Type B pancreatic cell (in vitro differentiated cells): ENCODE data around the gene SLC7A10. TPM values are rescaled to one million over a fixed set of nuclear protein-coding genes. Genes with fewer than 3 reads are reported as not detected.
"Not testable (repeated sequence)": the region's sequence is repeated elsewhere in the genome, so short reads cannot be mapped to it uniquely, and the experiment has no call there.

Experiments
- DNase-seq: peaks from one replicate; pipeline ENCODE4 v3.0.0; 2021; ENCODE audit warnings: mixed read lengths; ENCODE audit not compliant: unreplicated experiment; ENCODE audit errors: extremely low spot score
- H3K27ac Mint-ChIP-seq: 2 replicates; pipeline ENCODE4 v1.8.0; 2021; ENCODE audit warnings: mild to moderate bottlenecking, mixed read lengths
- H3K27me3 Mint-ChIP-seq: 2 replicates; pipeline ENCODE4 v1.8.0; 2021; ENCODE audit warnings: mixed read lengths
- H3K36me3 Mint-ChIP-seq: 2 replicates; pipeline ENCODE4 v1.8.0; 2021; ENCODE audit warnings: mixed read lengths
- H3K4me1 Mint-ChIP-seq: one replicate; pipeline ENCODE4 v1.8.0; 2021; ENCODE audit warnings: mixed read lengths; ENCODE audit not compliant: unreplicated experiment
- H3K4me3 Mint-ChIP-seq: 2 replicates; pipeline ENCODE4 v1.8.0; 2021; ENCODE audit warnings: mild to moderate bottlenecking, mixed read lengths
- H3K9me3 Mint-ChIP-seq: 2 replicates; pipeline ENCODE4 v1.8.0; 2021; ENCODE audit warnings: mixed read lengths
- total RNA-seq: library from RNA; stranded (reverse); gene quantifications from 2 replicates; pipeline ENCODE4 v1.2.1, GENCODE V29; 2021; ENCODE audit warnings: low replicate concordance
- TF ChIP-seq, protein P1 (sequence below): fragments of 200-600 bp; sonication (generic); conservative IDR thresholded peaks from 2 replicates; pipeline ENCODE4 v1.5.0; 2021; ENCODE audit warnings: antibody characterized with exemption, mild to moderate bottlenecking

SLC7A10 gene
- total RNA-seq, 1 donor from 2014 or later = 0.68 TPM

- H3K4me1 Mint-ChIP-seq = peaks cover 3% of the 10 kb centered on the region
- TF ChIP-seq, protein P1, sequence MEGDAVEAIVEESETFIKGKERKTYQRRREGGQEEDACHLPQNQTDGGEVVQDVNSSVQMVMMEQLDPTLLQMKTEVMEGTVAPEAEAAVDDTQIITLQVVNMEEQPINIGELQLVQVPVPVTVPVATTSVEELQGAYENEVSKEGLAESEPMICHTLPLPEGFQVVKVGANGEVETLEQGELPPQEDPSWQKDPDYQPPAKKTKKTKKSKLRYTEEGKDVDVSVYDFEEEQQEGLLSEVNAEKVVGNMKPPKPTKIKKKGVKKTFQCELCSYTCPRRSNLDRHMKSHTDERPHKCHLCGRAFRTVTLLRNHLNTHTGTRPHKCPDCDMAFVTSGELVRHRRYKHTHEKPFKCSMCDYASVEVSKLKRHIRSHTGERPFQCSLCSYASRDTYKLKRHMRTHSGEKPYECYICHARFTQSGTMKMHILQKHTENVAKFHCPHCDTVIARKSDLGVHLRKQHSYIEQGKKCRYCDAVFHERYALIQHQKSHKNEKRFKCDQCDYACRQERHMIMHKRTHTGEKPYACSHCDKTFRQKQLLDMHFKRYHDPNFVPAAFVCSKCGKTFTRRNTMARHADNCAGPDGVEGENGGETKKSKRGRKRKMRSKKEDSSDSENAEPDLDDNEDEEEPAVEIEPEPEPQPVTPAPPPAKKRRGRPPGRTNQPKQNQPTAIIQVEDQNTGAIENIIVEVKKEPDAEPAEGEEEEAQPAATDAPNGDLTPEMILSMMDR = no peak
- H3K27me3 Mint-ChIP-seq = peaks cover 75% of the 10 kb centered on the region
- H3K4me3 Mint-ChIP-seq = peak overlapping the region; percentile 69
- H3K36me3 Mint-ChIP-seq = peaks cover 6% of the 10 kb centered on the region
- H3K27ac Mint-ChIP-seq = no peak overlapping the region
- H3K9me3 Mint-ChIP-seq = peaks cover 6% of the 10 kb centered on the region
- no peak for DNase-seq
Measured at GRCh38 chr19:33224694-33225457, 774 bp downstream of the SLC7A10 start.

DNA sequence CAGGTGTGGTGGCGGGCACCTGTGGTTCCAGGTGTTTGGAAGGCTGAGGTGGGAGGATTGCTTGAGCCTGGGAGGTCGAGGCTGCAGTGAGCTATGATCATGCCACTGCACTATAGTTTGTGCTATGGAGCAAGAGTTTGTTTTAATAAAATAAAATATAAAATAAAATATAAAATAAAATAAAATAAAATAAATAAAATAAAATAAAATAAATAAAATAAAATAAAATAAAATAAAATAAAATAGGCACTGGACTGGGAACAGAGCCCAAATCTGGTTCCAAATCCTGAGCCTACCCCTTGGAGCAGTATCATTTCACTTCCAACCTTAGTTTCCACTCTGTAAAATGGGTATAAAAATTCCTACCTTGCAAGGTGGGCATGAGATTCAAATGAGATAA, 3.4 kb downstream of the SLC7A10 start:
- H3K36me3 Mint-ChIP-seq, H3K9me3 Mint-ChIP-seq, H3K27ac Mint-ChIP-seq, DNase-seq, H3K4me1 Mint-ChIP-seq, H3K4me3 Mint-ChIP-seq: not testable (repeated sequence)
- peaks cover 57% of the 10 kb centered on the region for H3K27me3 Mint-ChIP-seq

GRCh38 chr19:33221638-33222037, 4.0 kb downstream of the SLC7A10 start:
- H3K4me3 Mint-ChIP-seq = no peak overlapping the region
- no peaks in the 10 kb centered on the region for H3K36me3 Mint-ChIP-seq
- H3K4me1 Mint-ChIP-seq = peaks cover 3% of the 10 kb centered on the region
- no peak for DNase-seq
- H3K9me3 Mint-ChIP-seq = no peaks in the 10 kb centered on the region
- TF ChIP-seq, protein P1 = no peak
- H3K27me3 Mint-ChIP-seq = peaks cover 53% of the 10 kb centered on the region
- H3K27ac Mint-ChIP-seq = no peak overlapping the region

- DNase-seq = no peak
- TF ChIP-seq, protein P1 = no peak
- H3K36me3 Mint-ChIP-seq = no peaks in the 10 kb centered on the region
- H3K4me1 Mint-ChIP-seq = peaks cover 3% of the 10 kb centered on the region
- H3K27me3 Mint-ChIP-seq = peaks cover 44% of the 10 kb centered on the region
- no peak overlapping the region for H3K4me3 Mint-ChIP-seq
- H3K27ac Mint-ChIP-seq = no peak overlapping the region
- H3K9me3 Mint-ChIP-seq = no peaks in the 10 kb centered on the region
Measured at GRCh38 chr19:33220735-33221134, 4.9 kb downstream of the SLC7A10 start.

- no peak for DNase-seq
- Mint-ChIP-seq H3K36me3 (no peaks in the 10 kb centered on the region), H3K4me1 (peaks cover 3% of the 10 kb centered on the region)
Measured at GRCh38 chr19:33220115-33220514, 5.5 kb downstream of the SLC7A10 start.

DNA sequence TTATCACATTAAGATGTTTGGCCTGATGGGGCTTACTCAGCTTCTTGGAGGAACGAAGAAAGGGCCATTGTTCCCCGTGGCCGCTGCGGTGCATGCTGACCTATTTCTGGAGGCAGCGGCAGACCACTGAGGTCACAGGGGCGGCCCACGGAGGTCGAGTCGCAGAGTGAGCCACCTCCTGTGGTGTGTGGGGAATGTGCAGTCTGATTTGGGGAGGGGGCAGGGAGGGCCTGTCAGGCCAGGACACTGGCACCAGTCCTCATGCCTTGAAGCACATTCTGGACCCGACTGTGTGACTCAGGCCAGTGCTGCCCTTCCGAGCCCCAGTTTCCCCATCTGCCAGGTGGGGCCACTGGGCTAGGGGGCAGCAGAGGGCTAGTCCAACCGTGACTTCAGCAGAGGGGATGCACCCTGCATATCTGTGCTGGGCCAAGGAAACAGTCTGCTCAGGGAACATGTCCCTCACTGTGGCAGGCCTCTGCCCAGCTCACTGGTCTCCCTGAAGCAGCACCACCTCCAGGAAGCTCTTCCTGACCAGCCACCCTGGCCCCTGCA, 6.3 kb downstream of the SLC7A10 start:
- H3K4me1 Mint-ChIP-seq = peaks cover 7% of the 10 kb centered on the region
- no peak for DNase-seq
- no peak overlapping the region for H3K27ac Mint-ChIP-seq
- peaks cover 34% of the 10 kb centered on the region for H3K27me3 Mint-ChIP-seq
- no peak overlapping the region for H3K4me3 Mint-ChIP-seq
- TF ChIP-seq, protein P1 = no peak
- no peaks in the 10 kb centered on the region for H3K9me3 Mint-ChIP-seq
- no peaks in the 10 kb centered on the region for H3K36me3 Mint-ChIP-seq

More at GRCh38 chr19:33220115-33220514, 5.5 kb downstream of the SLC7A10 start:
- Mint-ChIP-seq H3K27me3 (peaks cover 42% of the 10 kb centered on the region), H3K4me3 (no peak overlapping the region), H3K9me3 (no peaks in the 10 kb centered on the region), H3K27ac (no peak overlapping the region)
- TF ChIP-seq, protein P1 = no peak
